Gastrocnemius medialis (tissue), 4 donors: ENCODE measurements around the gene PRR15. TPM values are rescaled to one million over a fixed set of nuclear protein-coding genes. Genes with fewer than 3 reads are reported as not detected.

Source experiments
- ATAC-seq, 2 donors: fragments of 150-250 bp; one replicate each; pipeline ENCODE4 v1.9.1; 2016
- DNase-seq, 2 donors: peaks; one replicate each; pipeline ENCODE4 v3.0.0-alpha.2; 2019
- H3K27ac ChIP-seq, 4 donors: fragments of 200-600 bp; sonication (generic); 1 replicate in 1 of 4; 2 replicates in 3 of 4; pipeline ENCODE4 v1.5.1; 2016 to 2018; ENCODE audit warnings: mild to moderate bottlenecking in 2 of 4, moderate library complexity in 1 of 4
- H3K27me3 ChIP-seq, 3 donors: fragments of 200-600 bp; sonication (generic) in 2 of 3; 1 replicate in 1 of 3; 2 replicates in 2 of 3; pipeline versions ENCODE4 v1.5.1 to v1.6.0; 2016 to 2019; ENCODE audit warnings: mild to moderate bottlenecking in 1 of 3, moderate library complexity in 1 of 3
- H3K36me3 ChIP-seq, 2 donors: fragments of 200-600 bp; sonication (generic) in 1 of 2; one replicate each; pipeline ENCODE4 v1.5.1; 2017 to 2018
- H3K4me1 ChIP-seq, 2 donors: fragments of 200-600 bp; sonication (generic) in 1 of 2; one replicate each; pipeline ENCODE4 v1.5.1; 2016 to 2017; ENCODE audit warnings: mild to moderate bottlenecking in 2 of 2
- H3K4me3 ChIP-seq, 4 donors: fragments of 200-600 bp; sonication (generic) in 3 of 4; 1 replicate in 1 of 4; 2 replicates in 3 of 4; pipeline ENCODE4 v1.5.1; 2016 to 2019; ENCODE audit warnings: mild to moderate bottlenecking in 2 of 4
- H3K9me3 ChIP-seq, 3 donors: fragments of 200-600 bp; sonication (generic) in 2 of 3; 1 replicate in 1 of 3; 2 replicates in 2 of 3; pipeline ENCODE4 v1.5.1; 2016 to 2019
- CTCF ChIP-seq, 5 experiments: fragments of 450-650 bp in 3 of 5; fragments of 200-600 bp in 2 of 5; sonication (generic) in 2 of 5; IDR thresholded peaks in 4 of 5; conservative IDR thresholded peaks in 1 of 5; 1 replicate in 4 of 5; 2 replicates in 1 of 5; pipeline ENCODE4 v1.5.1; 2016 to 2019; ENCODE audit warnings: antibody characterized with exemption in 5 of 5, mild to moderate bottlenecking in 3 of 5, moderate library complexity in 3 of 5
- POLR2A ChIP-seq, 2 donors: fragments of 450-650 bp; IDR thresholded peaks; one replicate each; pipeline ENCODE4 v1.6.1; 2017; ENCODE audit warnings: antibody characterized with exemption in 2 of 2, mild to moderate bottlenecking in 2 of 2, moderate library complexity in 2 of 2
- in situ Hi-C, 4 donors: fragments of 200-750 bp; cut with MboI; loops; one replicate each; pipeline versions ENCODE4 v1.15.0 to v1.8.0; 2017; ENCODE audit warnings: low sequenced_read_pairs in 4 of 4
- intact Hi-C: fragments of 100-400 bp; cut with DNase I; formaldehyde crosslinking; loops from one replicate; pipeline ENCODE4 v1.15.1; 2023; ENCODE audit warnings: low total_unique reads
- total RNA-seq, 4 donors: library from RNA; depleted of rRNA; stranded (reverse); fragments of >200 nt; gene quantifications; one replicate each; pipeline versions ENCODE4 v1.1.0 to v1.2.3, GENCODE V29; 2016

Gene PRR15
- total RNA-seq, 4 donors from 2014 or later, result 0.20 to 1.3 TPM; not detected in 2

DNA sequence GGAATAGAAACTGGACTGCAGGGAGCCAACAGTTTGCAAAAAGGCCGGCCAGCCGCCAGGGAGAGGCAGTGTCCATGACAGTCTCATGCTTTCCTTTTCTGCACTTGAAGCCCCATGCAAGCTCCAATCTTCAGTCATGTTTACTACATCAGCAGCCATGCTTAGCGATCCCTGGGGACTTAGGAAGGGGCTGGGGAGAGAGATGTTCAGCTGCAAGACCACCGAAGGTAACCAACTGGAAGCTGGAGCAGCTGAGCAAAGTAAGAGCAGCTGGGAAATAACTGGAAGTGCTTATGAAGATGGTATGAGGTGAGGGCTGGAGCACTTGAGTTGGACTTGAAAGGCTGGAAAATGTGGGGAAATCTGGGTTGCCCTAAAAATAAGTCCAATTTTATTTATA is 37.0 kb downstream of the PRR15 start:
- TF ChIP-seq CTCF (IDR thresholded peaks at IDR 0.05 in 4 of 5, conservative IDR thresholded peaks at IDR 0.05 in 1 of 5), result no peak
- TF ChIP-seq POLR2A (IDR thresholded peaks at IDR 0.05), result no peak
- in situ Hi-C loops, result no loop called here
- intact Hi-C loops, result no loop called here

GRCh38 chr7:29604052-29604451 is 40.4 kb downstream of the PRR15 start:
- in situ Hi-C loops, result no loop called here
- Histone ChIP-seq H3K27ac (no peak overlapping the region), H3K4me1 (no peaks in the 10 kb centered on the region), H3K36me3 (no peaks in the 10 kb centered on the region), H3K9me3 (no peaks in the 10 kb centered on the region), H3K4me3 (no peak overlapping the region), H3K27me3 (no peaks in the 10 kb centered on the region)
- intact Hi-C loops, result no loop called here
- ATAC-seq, result no peak
- no peak for DNase-seq
- TF ChIP-seq CTCF (IDR thresholded peaks at IDR 0.05 in 4 of 5, conservative IDR thresholded peaks at IDR 0.05 in 1 of 5) (no peak), POLR2A (IDR thresholded peaks at IDR 0.05) (no peak)

More for the DNA sequence above, 37.0 kb downstream of the PRR15 start:
- H3K27me3 ChIP-seq, result no peaks in the 10 kb centered on the region
- H3K4me3 ChIP-seq, result no peak overlapping the region
- H3K4me1 ChIP-seq, result no peaks in the 10 kb centered on the region
- H3K9me3 ChIP-seq, result no peaks in the 10 kb centered on the region
- ATAC-seq (no peak), DNase-seq (no peak)
- H3K36me3 ChIP-seq, result no peaks in the 10 kb centered on the region
- no peak overlapping the region for H3K27ac ChIP-seq

DNA sequence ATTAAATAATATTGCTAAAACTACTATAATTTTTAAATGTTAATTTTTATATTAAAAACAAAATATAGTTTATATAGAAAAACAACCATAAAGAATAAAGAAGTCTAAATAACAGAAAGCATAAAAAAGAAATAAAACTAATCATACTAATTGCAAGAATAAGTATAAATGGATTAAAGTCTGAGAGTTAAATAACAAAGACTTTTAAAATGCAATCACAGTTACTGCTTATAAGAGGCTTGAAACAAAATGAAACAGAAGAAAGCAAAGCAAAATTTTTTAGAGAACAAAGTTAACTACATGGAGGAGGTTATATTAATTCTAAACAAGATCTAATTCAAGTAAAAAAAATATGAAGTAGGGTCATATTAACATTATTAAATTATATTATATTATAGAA is 41.1 kb downstream of the PRR15 start:
- no peaks in the 10 kb centered on the region for H3K36me3 ChIP-seq
- intact Hi-C loops (no loop called here), in situ Hi-C loops (no loop called here)
- no peak overlapping the region for H3K4me3 ChIP-seq
- DNase-seq, result no peak
- H3K9me3 ChIP-seq, result no peaks in the 10 kb centered on the region
- H3K4me1 ChIP-seq, result no peaks in the 10 kb centered on the region
- no peak overlapping the region for H3K27ac ChIP-seq
- no peak for ATAC-seq
- H3K27me3 ChIP-seq, result no peaks in the 10 kb centered on the region
- TF ChIP-seq POLR2A (IDR thresholded peaks at IDR 0.05) (no peak), CTCF (IDR thresholded peaks at IDR 0.05 in 4 of 5, conservative IDR thresholded peaks at IDR 0.05 in 1 of 5) (no peak)

DNA sequence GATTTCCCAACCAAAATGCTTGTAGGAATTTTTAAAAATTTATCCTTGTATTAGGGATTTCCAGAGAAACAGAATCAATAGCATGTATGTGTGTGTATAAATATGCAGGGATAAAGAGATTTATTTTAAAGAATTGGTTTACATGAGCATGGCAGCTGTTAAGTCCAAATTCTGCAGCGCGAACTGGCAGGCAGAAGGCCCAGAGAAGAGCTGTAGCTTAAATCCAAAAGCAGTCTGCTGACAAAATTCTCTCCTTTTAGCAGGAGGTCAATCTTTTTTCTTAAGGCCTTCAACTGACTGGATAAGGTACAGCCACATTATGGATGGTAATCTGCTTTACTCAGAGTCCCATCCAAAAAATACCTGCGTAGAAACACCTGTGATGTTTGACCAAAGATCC is 42.0 kb downstream of the PRR15 start:
- Histone ChIP-seq H3K36me3 (no peaks in the 10 kb centered on the region), H3K4me1 (no peaks in the 10 kb centered on the region), H3K27ac (no peak overlapping the region), H3K9me3 (no peaks in the 10 kb centered on the region), H3K4me3 (no peak overlapping the region), H3K27me3 (no peaks in the 10 kb centered on the region)
- no peak for ATAC-seq
- no peak for DNase-seq
- no peak for TF ChIP-seq CTCF (IDR thresholded peaks at IDR 0.05 in 4 of 5, conservative IDR thresholded peaks at IDR 0.05 in 1 of 5)
- no peak for TF ChIP-seq POLR2A (IDR thresholded peaks at IDR 0.05)
- in situ Hi-C loops, result no loop called here
- intact Hi-C loops, result no loop called here

GRCh38 chr7:29606287-29606721 is 42.7 kb downstream of the PRR15 start:
- no peak for DNase-seq
- no peaks in the 10 kb centered on the region for H3K27me3 ChIP-seq
- H3K4me3 ChIP-seq, result no peak overlapping the region
- TF ChIP-seq CTCF (IDR thresholded peaks at IDR 0.05 in 4 of 5, conservative IDR thresholded peaks at IDR 0.05 in 1 of 5), result no peak
- no peak for TF ChIP-seq POLR2A (IDR thresholded peaks at IDR 0.05)
- no peaks in the 10 kb centered on the region for H3K9me3 ChIP-seq
- in situ Hi-C loops, result no loop called here
- intact Hi-C loops, result no loop called here
- ATAC-seq, result no peak
- H3K27ac ChIP-seq, result no peak overlapping the region
- no peaks in the 10 kb centered on the region for H3K36me3 ChIP-seq
- H3K4me1 ChIP-seq, result no peaks in the 10 kb centered on the region
